Dedifferentiated amniotic fluid mesenchymal stem cell (primary cell): ENCODE measurements around the gene MAGED1.
A peak's percentile ranks its signal among the peaks of the same experiment; 100 is the strongest.

Experiments
- DNase-seq: peaks from one replicate; pipeline ENCODE4 v3.0.0-alpha.2; 2016; ENCODE audit errors: extremely low spot score

The MAGED1 gene, protein sequence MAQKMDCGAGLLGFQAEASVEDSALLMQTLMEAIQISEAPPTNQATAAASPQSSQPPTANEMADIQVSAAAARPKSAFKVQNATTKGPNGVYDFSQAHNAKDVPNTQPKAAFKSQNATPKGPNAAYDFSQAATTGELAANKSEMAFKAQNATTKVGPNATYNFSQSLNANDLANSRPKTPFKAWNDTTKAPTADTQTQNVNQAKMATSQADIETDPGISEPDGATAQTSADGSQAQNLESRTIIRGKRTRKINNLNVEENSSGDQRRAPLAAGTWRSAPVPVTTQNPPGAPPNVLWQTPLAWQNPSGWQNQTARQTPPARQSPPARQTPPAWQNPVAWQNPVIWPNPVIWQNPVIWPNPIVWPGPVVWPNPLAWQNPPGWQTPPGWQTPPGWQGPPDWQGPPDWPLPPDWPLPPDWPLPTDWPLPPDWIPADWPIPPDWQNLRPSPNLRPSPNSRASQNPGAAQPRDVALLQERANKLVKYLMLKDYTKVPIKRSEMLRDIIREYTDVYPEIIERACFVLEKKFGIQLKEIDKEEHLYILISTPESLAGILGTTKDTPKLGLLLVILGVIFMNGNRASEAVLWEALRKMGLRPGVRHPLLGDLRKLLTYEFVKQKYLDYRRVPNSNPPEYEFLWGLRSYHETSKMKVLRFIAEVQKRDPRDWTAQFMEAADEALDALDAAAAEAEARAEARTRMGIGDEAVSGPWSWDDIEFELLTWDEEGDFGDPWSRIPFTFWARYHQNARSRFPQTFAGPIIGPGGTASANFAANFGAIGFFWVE

DNA sequence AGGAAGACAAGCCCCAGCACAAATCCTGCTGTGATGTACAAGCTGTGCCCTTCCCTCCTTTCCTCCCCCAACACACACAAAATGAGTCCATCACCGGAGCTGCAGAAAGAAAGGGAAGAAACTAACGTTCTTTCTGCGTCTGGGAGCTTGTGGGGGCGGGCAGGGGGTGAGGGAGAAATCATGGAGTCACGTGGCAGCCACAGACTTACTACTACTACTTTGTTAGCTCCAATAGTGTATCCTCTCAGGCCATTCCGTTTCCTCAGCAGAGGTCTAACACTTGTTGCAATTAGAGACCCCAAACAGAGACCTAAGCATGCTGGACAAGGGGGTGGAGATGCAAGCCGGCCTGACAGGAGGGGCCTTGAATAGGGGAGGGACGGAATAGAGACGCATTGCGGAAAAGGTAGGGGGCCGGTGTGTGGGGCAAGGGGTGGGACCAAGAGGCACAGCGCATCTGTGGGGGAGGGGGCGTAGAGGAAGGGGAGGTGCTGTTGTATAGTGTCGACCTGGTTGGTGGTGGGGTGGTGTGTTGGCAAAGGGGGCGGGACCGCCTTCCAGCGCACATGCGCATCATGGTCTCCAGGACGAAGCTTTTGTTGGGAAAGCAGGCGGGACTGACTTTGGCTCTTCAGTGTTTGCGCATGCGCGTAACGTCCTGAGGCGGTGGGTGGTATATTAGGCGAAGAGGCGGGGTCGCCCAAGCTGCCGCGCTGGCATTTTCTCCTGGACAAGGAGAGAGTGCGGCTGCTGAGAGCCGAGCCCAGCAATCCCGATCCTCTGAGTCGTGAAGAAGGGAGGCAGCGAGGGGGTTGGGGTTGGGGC, at the start of gene MAGED1:
Gene MAGED1, plus strand, starts transcription at position 703 of the 825 bp plus-strand sequence. CDS start 682 bp downstream, outside the sequence.
- peak; percentile 83 for DNase-seq

DNA sequence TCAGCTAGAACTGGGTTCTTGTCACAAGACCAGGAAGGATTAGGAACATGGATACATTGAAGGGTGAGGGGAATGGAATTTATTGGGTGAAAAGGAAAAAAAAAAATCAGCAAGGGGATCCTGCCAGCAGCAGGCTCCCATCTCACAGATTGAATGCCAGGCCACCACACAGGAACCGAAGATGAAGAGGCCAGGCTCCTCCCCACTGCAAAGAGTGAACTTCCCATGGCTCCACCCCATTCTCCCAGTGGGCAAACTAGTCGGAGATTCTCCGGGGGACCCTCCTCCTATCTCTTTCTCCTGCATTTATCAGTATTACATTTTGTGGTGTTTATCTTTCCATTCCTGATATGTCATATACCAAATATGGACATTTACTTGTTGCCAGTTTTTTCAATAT, 46.0 kb upstream of the MAGED1 start:
- DNase-seq, result no peak

DNA sequence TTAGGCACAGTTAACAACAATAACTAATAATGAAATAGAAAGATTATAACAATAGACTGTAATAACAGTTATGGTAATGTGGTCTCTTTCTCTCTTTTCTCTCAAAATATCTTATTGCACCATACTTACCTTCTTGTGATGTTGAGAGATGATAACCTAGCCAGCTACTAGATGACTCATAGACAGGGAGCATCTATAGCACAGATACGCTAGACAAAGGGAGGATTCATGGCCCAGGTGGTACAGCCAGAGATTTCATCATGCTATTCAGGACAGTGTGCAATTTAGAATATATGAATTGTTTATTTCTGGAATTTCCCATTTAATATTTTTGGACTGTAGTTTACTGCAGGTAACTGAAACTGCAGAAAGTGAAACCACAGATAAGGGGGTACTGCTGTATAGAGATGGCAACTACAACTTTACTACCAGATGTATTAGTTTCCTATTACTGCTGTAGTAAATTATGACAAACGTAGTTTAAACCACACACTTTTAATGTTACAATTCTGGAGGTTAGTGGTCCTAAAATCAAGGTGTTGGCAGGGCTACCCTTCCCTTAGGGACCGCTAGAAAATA, 41.8 kb upstream of the MAGED1 start:
- no peak for DNase-seq

DNA sequence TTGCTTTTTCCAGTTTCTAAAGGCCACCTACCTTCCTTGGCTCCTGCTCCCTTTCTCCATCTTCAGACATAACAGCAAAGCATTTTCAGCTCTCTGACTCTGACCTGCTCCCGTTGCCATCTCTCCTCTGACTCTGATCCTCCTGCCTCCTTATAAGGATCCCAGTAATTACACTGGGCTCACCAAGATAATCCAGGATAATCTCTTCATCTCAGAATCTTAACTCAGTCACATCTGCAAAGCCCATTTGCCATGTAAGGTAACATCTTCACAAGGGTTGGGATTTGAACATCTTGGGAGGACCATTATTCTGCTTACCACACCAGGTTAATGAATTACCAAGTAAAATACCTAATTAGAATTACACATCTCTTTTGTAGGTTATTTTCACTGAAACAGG, 41.3 kb upstream of the MAGED1 start:
- DNase-seq, result no peak

DNA sequence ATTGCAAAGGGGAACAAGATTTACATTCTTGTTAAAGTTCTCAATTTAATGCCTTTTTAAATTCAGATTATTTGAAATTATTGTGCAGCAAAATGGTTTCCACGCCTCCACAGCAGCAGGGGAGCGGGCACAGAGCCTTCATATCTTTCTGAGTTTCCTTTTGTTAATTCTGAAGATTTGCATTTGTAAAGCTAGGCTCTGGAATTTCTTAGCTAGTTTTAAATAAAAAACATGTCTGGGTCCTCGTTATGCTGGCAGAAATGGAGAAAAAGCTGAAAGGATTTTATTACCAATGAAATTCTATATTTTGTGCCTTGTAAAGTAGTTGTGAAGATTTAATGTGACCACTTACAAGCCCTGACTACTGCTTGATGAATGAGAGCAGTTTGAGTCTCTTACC, 40.8 kb upstream of the MAGED1 start:
- DNase-seq, result no peak

DNA sequence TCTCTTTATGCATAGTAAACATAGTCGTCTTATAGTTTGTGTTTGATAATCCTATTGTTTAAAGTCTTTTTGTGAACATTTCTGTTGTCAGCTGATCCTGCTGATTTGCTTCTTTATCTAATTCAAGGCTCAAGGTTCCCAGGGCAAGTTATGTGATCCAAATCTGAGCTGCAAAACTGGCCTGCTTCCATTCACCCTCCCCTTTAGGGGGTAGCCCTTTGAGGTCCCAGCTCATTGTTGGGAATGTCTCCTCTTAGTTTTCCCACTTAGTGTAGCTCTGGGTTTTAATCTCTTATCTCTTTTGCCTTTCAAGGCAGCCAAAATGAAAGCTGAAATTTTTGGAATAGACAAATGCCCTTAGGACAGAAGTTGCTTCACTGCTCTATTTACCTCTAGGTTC, 40.2 kb upstream of the MAGED1 start:
- no peak for DNase-seq

DNA sequence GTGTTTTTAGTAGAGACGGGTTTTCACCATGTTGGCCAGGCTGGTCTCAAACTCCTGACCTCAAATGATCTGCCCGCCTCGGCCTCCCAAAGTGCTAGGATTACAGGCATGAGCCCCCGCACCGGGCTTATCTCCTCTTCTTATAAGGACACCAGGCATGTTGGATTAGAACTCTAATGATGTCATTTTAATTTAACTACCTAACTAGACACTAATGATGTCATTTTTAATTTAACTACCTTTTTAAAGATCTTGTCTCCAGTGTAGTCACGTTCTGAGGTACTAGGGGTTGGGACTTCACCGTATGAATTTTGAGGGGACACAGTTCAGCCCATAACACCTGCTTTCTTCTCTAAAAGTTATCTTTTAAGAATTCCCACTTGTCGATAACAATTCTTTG, 37.7 kb upstream of the MAGED1 start:
- DNase-seq, result no peak

DNA sequence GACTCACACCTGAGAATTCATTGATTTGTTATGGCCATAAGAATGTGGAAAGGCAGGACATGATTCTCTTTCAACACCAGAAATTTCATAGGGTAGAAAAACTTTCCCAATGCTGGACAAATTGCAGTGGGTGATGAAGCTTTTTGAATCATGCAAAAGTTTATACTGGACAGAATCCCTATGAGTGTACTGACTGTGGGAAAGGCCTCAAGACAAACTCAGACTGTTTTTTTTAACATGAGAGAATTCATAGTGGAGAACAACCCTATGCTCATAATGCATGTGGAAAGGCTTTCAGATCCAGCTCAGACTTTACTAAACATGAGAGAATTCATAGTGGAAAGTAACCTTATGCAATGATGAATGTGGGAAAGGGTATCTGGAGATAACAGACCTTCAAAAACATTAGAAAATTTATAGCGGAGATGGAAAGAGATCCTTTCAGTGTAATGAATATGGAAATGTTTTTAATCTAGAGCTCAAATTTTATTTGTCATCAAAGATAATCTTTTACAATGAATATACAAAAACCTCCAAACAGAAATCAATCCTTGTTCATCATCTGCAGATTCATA, 36.2 kb upstream of the MAGED1 start:
- DNase-seq, result no peak

DNA sequence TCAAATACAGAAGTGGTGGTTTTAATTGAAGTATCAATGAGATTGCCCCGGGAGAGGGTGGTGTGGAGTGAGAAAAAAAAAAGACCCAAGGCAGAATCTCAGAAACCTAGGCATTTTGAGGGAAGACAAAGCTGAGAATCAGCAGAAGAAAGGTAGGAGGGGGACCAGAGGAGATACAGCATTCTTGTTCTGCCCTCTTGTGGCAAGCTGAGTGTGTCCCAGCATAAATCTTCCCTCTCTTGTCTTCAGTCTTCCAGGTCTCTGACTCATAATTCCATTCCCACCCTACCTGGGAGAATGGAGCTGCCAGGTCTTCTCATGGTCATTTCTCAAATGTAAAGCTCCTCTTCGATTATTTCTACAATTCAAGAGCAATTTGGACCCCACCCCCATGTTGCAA, 32.7 kb upstream of the MAGED1 start:
- no peak for DNase-seq

DNA sequence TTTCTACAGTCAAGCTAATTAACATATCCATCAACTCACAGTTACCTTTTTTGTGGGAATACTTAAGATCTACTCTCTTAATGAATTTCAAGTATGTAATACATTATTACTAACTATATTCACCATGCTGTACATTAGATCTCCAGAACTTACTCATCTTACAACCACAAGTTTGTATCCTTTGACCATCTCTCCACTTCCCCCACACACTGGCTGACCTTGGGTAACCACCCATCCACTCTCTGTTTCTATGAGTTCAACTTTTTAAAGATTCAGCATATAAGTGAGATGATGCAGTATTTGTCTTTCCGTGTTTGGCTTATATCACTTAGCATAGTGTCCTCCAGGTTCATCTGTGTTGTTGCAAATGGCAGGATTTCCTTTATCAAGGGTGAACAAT, 30.5 kb upstream of the MAGED1 start:
- DNase-seq, result no peak

DNA sequence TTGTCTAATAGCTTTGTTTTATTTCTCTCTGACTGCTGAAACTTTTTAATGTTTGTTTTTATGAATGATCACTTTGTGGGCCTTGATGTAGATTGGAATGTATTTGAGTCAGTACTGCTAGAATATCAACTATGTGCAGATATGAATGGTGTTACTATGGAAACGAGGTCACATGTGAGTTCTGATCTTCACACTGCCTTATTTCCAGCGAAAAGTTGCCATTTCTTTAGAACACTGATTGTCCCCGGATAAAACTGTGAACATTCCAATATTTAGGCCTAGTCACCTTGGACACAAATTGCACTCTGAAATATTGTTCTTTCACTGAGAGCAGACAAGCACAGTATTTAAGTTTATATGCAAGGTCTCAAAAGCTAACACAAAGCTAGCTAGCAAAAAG, 27.2 kb upstream of the MAGED1 start:
- DNase-seq, result no peak

DNA sequence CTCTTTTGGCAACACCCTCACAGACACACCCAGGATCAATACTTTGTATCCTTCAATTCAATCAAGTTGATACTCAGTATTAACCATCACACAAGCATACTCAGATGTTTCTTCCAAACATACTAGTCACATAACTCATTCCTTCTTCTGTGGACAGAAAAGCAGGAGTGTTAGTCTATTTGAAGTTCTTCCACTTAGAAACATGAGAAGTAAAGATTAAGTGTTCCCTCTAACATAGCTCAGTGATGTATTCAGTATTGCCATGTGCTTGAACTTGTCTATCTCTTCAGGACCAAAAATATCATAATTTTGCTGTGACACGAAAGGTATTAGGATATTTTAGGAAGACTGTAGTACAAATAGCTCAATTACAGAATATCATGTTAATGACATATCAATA, 25.8 kb upstream of the MAGED1 start:
- no peak for DNase-seq

DNA sequence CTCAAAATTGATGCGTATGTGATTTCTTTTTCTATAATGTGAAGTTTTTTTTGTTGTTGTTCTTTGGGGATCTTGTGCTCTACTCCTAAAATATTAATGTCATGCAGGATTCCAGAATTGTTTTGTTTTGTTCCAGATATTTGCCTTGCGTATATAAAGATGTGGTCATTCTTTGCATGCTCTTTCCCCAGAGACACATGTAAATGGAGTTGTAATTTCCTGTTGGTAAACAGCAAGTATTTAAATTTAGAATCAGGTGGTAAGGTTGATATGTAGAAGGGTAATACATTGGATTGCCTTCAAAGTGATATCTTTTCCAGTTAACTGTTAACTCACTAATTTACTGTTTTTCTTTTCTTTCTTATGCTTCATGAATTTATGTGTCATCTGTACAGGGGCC, 23.1 kb upstream of the MAGED1 start:
- no peak for DNase-seq

DNA sequence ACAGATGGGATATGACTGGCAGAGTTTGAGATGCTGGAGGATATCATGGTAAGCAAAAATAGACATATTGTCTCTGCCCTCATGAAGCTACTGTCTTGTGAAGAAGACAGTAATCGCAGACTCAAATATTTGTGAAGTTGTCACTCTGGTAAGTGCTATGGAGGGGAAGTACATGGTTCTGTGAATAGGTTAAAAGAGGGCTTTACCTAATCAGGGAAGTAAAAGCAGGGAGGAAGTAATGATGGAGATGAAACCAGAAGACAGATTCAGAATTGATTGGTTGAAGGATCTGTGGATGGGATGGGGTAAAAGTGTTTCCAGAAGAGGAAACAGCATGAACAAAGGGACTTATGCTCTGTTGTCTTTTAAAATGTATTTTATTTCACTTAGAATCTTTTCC, 19.3 kb upstream of the MAGED1 start:
- no peak for DNase-seq

DNA sequence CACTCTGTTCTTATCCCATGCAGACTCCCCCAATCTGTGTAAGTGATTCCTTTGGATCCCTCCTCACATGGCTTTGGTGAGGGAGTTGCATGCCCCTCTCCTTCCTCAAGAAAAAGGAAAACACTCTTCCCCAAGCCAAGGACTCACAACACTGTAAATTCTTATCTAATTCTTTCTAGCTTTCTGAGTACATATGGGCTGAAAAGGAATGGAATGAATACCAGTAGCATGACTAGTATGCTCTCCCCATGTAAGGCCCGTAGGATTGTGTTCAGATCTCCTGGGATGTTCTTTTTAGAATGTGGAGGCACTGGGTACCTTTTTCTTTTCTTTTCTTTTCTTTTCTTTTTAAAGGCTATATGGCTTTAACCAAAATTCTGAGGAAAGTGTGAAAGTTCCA, 17.0 kb upstream of the MAGED1 start:
- DNase-seq, result peak; percentile 15

DNA sequence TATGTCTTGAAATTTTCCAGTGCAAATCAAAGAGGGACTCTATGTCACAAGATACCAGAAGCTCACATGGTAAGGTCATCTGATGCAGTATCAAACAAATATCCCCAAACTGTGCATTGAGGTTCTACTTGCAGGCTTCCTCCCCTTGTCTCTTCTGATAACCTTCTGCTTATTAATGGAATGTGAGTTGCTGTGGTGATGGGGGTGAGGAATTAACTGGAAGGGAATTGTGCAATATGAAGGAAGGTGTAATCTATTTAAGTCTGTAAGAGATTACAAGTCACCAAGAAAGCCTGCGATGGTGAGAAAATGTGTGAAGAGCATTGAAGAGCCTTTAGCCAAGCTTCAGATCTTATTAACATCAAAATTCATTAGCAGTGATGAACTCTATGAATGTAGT, 15.4 kb upstream of the MAGED1 start:
- no peak for DNase-seq

DNA sequence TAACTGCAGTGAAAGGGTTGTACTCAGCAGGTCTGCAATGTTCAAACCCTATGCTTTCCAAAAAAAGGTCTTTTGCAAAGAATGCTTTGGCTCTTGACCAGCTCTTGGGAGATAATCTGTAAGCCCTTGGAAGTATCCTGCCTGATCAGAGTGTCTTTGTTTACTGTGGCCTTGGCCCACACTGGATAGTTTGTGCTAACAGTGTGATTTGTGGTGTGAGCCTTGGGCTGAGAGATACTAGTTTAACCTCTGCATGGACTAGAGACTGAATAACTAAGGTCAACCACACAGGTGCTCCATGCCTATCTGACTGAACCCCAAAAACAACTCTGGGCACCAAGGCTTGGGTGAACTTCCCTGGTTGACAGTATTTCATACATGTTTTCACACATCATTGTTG, 3.6 kb upstream of the MAGED1 start:
- DNase-seq, result no peak

DNA sequence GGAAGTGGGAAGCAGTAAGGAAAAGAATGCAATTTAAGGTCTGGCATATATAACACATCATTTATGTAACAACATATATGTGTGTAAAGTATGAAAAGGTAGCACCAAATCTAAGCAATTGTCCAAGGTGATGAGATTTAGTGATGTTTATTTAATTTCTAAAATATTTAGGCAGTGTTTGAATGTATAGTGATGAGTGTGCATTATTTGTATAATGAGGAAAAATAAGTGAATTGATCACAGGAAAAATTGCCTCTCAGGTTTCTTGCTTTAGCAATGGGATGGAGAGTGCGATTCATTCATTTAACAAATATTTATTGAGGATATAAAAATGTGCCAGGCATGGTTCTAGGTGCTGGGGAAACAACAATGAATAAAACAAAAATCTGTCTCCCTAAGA, 2.2 kb upstream of the MAGED1 start:
- DNase-seq, result no peak

DNA sequence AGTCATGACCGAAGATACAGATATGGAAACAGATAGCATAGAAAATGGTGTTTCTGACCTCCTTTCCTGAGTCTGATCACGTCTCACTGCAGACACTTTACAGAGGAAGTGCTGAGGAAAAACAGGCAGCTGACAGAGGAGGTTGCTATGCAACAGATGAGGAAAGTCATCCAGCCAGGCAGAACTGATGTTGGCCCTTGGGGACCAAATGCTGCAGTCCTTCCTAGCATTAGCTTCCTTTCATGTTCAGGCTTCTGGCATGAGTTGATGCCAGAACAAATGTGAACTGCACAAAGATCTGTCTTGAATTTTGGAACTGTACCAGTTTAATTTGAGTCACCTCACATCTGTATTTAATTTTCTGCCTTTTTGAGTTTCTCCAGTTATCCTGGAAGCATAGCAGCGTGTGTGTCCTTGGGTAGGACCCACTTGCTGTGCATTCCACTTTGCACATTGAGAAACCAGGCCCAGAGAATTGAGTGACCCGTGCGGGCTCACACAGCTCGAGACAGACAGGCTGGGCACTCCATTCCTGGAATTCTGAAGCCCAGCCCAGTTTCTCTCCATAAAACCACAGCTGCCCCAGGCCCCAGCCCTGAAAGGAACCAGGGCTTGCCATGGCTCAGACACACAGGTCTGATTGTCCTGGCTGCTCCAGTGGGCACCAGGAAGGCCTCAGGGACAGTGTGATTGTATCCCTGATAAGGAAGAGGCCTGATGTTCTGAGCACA, 1.4 kb upstream of the MAGED1 start:
- peak; percentile 85 for DNase-seq

DNA sequence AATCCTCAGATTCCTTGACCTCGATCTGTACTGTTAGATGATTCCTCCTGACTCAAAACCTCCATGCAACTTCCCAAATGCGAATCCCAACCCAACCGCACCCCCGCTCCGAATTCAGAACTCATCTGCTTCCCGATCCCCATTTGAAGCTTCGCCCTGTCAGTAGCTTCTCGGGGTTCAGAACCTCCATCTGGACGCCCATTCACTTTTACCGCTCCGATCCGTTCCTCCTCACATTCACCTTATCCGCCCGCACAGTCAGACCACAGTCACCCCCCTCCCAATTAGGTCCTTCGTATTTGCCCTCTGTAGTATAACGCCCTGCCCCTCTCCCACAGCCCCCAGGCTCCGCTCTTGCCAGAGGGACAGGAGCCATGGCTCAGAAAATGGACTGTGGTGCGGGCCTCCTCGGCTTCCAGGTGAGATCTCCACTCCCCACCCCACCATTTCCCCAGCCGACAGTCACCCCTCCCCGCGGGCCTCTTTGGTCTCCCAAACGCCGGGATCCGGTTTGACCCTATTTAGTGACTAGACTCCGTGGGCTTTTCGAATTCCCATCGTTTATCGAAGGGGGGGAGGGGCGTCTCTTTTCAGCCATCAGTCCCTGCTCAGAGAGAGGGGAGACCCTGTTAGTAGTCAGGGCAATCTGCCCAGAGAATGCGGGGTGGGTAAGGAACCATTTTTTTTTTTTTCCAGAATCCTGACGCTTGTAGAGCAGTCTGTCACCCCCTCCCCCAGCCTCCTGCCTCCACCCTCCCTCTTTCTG, 691 bp downstream of the MAGED1 start:
- peak; percentile 22 for DNase-seq
